Tibial nerve (tissue), 3 donors: ENCODE results near the gene CORO2B.

Experiments
- CTCF ChIP-seq, 5 experiments: fragments of 200-600 bp in 3 of 5; fragments of 450-650 bp in 2 of 5; sonication (generic) in 3 of 5; IDR thresholded peaks; one replicate each; pipeline ENCODE4 v1.5.1; 2016 to 2019; ENCODE audit warnings: antibody characterized with exemption in 5 of 5, mild to moderate bottlenecking in 3 of 5, moderate library complexity in 2 of 5
- POLR2A ChIP-seq, 2 donors: fragments of 450-650 bp; IDR thresholded peaks; one replicate each; pipeline ENCODE4 v1.6.1; 2017; ENCODE audit warnings: antibody characterized with exemption in 2 of 2, mild to moderate bottlenecking in 2 of 2, moderate library complexity in 2 of 2

GRCh38 chr15:68718468-68718867 lies 139.7 kb downstream of the CORO2B start:
- TF ChIP-seq CTCF (IDR thresholded peaks at IDR 0.05) (no peak), POLR2A (IDR thresholded peaks at IDR 0.05) (no peak)
